GM12878 (cell line): Measurements from ENCODE around the gene C1R. TPM values are rescaled to one million over a fixed set of nuclear protein-coding genes. Genes with fewer than 3 reads are reported as not detected.
A peak's percentile ranks its signal among the peaks of the same experiment; 100 is the strongest.
"Not testable (repeated sequence)": the region's sequence is repeated elsewhere in the genome, so short reads cannot be mapped to it uniquely, and the experiment has no call there.

Experiments
- ATAC-seq: fragments of 200-7000 bp; cut with Tn5 transposase; 3 replicates; pipeline ENCODE4 v1.9.1; 2020; ENCODE audit warnings: mild to moderate bottlenecking, moderate library complexity
- BruUV-seq: library from RNA; stranded (reverse); fragments of 400-500 nt; replicated peaks from 2 replicates; lab custom pipeline; 2021; lab: Mats Ljungman, UMichigan
- CTCF ChIA-PET: fragments of 300-600 bp; sonication (Branson Sonifier 250); formaldehyde crosslinking; extraction: SDS; loops from one replicate; lab custom pipeline; 2021; ENCODE audit warnings: inconsistent platforms; lab: Yijun Ruan, JAX
- POLR2A ChIA-PET: fragments of 350-600 bp; formaldehyde crosslinking; extraction: SDS; loops from one replicate; lab custom pipeline; 2021; ENCODE audit warnings: inconsistent platforms; lab: Charles Lee
- RAD21 ChIA-PET: fragments of 300-600 bp; sonication (Branson Sonifier 250); formaldehyde crosslinking; loops from one replicate; lab custom pipeline; 2023; ENCODE audit warnings: antibody characterized with exemption; ENCODE audit not compliant: unreplicated experiment; lab: Charles Lee
- SMC1A ChIA-PET: fragments of 300-600 bp; sonication (Branson Sonifier 250); formaldehyde crosslinking; loops from one replicate; lab custom pipeline; 2023; ENCODE audit not compliant: unreplicated experiment, uncharacterized antibody; lab: Charles Lee
- DNase-seq: peaks from one replicate; pipeline ENCODE4 v3.0.0-alpha.2; 2011; ENCODE audit warnings: low read depth, low spot score
- FAIRE-seq: peaks from 3 replicates; lab custom pipeline; 2011; peaks lifted over from hg19 to GRCh38; lab: Jason Lieb, UNC
- H2AFZ ChIP-seq: 2 replicates; pipeline ENCODE4 v1.6.0; 2011; ENCODE audit warnings: low read depth, low read length, control low read depth; ENCODE audit not compliant: control insufficient read depth
- H3K27ac ChIP-seq: 2 replicates; pipeline ENCODE4 v1.5.1; 2011; ENCODE audit warnings: control low read depth; ENCODE audit not compliant: control insufficient read depth, insufficient read depth
- H3K27me3 ChIP-seq, 2 experiments: replicated peaks in 1 of 2; 2 replicates each; pipeline versions ENCODE4 v1.6.0 to v1.6.1; 2011; ENCODE audit warnings: low read length in 1 of 2; ENCODE audit not compliant: control insufficient read depth in 2 of 2, insufficient read depth in 2 of 2
- H3K36me3 ChIP-seq, 2 experiments: 2 replicates each; pipeline ENCODE4 v1.5.1; 2011; ENCODE audit warnings: low read length in 1 of 2; ENCODE audit not compliant: control insufficient read depth in 2 of 2, insufficient read depth in 2 of 2
- H3K4me1 ChIP-seq: 2 replicates; pipeline ENCODE4 v1.6.1; 2011; ENCODE audit warnings: mild to moderate bottlenecking, low read length, moderate library complexity, mixed read lengths; ENCODE audit not compliant: control insufficient read depth, insufficient read depth
- H3K4me2 ChIP-seq: 2 replicates; pipeline ENCODE4 v1.6.0; 2011; ENCODE audit warnings: control low read depth; ENCODE audit not compliant: control insufficient read depth, insufficient read depth
- H3K4me3 ChIP-seq: fragments of 200-600 bp; sonication (generic); 2 replicates; pipeline ENCODE4 v1.5.1; 2016
- H3K79me2 ChIP-seq: 2 replicates; pipeline ENCODE4 v1.6.0; 2011; ENCODE audit warnings: low read length; ENCODE audit not compliant: control insufficient read depth, insufficient read depth
- H3K9ac ChIP-seq: 2 replicates; pipeline ENCODE4 v1.8.0; 2011; ENCODE audit warnings: low read length, control low read depth, mixed read lengths; ENCODE audit not compliant: control insufficient read depth, insufficient read depth
- H3K9me3 ChIP-seq: replicated peaks from 3 replicates; pipeline ENCODE4 v1.5.1; 2011; ENCODE audit warnings: mild to moderate bottlenecking, low read length; ENCODE audit not compliant: control insufficient read depth, insufficient read depth
- H4K20me1 ChIP-seq: 2 replicates; pipeline ENCODE4 v1.6.0; 2011; ENCODE audit not compliant: control insufficient read depth, insufficient read depth
- CHD4 ChIP-seq: fragments of 200-600 bp; sonication (generic); IDR thresholded peaks from 2 replicates; pipeline ENCODE4 v1.6.1; 2016; ENCODE audit warnings: mild to moderate bottlenecking
- HDAC6 ChIP-seq: fragments of 200-600 bp; sonication (generic); IDR thresholded peaks from one replicate; pipeline ENCODE4 v1.8.0; 2017; ENCODE audit warnings: antibody characterized with exemption; ENCODE audit not compliant: unreplicated experiment
- HDGF ChIP-seq: fragments of 450-650 bp; IDR thresholded peaks from 2 replicates; pipeline ENCODE4 v1.6.1; 2016; ENCODE audit warnings: antibody characterized with exemption
- NFXL1 ChIP-seq: fragments of 450-650 bp; IDR thresholded peaks from 2 replicates; pipeline ENCODE4 v1.6.1; 2017; ENCODE audit warnings: antibody characterized with exemption, mild to moderate bottlenecking, borderline replicate concordance
- NR2F1 ChIP-seq: fragments of 450-650 bp; conservative IDR thresholded peaks from 2 replicates; pipeline ENCODE4 v1.6.1; 2017; ENCODE audit warnings: mild to moderate bottlenecking
- WRNIP1 ChIP-seq: IDR thresholded peaks from 2 replicates; pipeline ENCODE4 v1.6.1; 2011; ENCODE audit warnings: low read depth, low read length, improper control_type of control experiment, borderline replicate concordance
- ZNF217 ChIP-seq: fragments of 450-650 bp; IDR thresholded peaks from 2 replicates; pipeline ENCODE4 v1.6.1; 2017; ENCODE audit warnings: antibody characterized with exemption, mild to moderate bottlenecking
- WGBS: methylation state at CpG from one replicate; pipeline ENCODE4 v1.1.6; 2016; ENCODE audit warnings: low lambda C conversion rate; ENCODE audit not compliant: insufficient replicate concordance, insufficient coverage; ENCODE audit errors: missing lambda C conversion rate; 5-methylcytosine and 5-hydroxymethylcytosine counted together
- in situ Hi-C: fragments of 300-500 bp; cut with MboI; formaldehyde crosslinking; loops from 9 replicates; pipeline ENCODE4 v1.14.3; 2018; ENCODE audit warnings: mixed read lengths
- intact Hi-C: fragments of 100-400 bp; cut with micrococcal nuclease; formaldehyde crosslinking; loops from one replicate; pipeline ENCODE4 v1.14.2; 2022; ENCODE audit not compliant: unreplicated experiment
- polyA plus RNA-seq, 11 experiments: library from polyadenylated mRNA; depleted of rRNA in 4 of 11; unstranded in 6 of 11; stranded (reverse) in 5 of 11; fragments of >200 nt; fragmentation: Nextera tagmentation in 4 of 11; fragmentation: Illumina TruSeq in 1 of 11; extraction: Ambion mirVana in 4 of 11; extraction: Trizol in 1 of 11; gene quantifications; 1 replicate in 1 of 11; 2 replicates in 10 of 11; pipeline versions ENCODE4 v1.2.1 to v1.2.3, GENCODE V29; 2011 to 2016; ENCODE audit warnings: inconsistent platforms in 2 of 11, missing spikeins in 2 of 11, low read depth in 1 of 11
- total RNA-seq, 4 experiments: library from RNA; depleted of rRNA in 3 of 4; stranded (reverse); fragments of >200 nt in 3 of 4; fragmentation: Illumina TruSeq in 1 of 4; extraction: Trizol in 1 of 4; gene quantifications; 2 replicates each; pipeline versions ENCODE4 v1.2.1 to v1.2.3, GENCODE V29; 2013 to 2021

The C1R gene
- total and polyA plus RNA-seq, 10 of the 15 experiments (the other 5 are each of a cell fraction or from before 2014, with no cell fraction given): 0.31 to 1.9 (median 0.96) TPM; not detected in 1

DNA sequence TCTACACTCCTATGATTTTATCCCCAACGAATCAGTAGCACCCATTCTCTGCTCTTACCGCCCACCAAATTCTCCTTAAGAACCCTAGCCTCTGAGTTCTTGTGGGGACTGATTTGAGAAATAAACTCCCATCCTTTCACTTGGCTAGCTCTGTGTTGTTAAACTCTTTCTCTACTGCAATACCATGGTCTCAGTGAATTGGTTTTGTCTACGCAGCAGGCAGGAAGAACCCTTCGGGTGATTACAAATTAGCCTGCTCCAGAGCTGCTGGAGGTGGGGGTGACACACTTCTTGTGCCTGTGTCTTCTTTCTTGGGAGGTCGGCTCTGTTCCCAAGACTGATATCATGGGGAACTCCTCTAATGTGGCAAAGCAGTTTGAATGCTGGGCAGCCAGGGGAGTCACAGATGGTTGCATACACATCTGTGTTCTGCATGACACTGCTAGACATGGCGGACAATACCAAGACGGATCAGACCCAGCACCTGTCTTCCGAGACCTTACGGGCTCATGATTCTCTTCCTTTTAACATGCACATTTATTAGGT, 33.3 kb downstream of the C1R start:
- WGBS: 86% methylated on average over 9 of the region's 9 CpGs
- Histone ChIP-seq H3K36me3 (no peaks in the 10 kb centered on the region), H3K79me2 (no peaks in the 10 kb centered on the region), H4K20me1 (no peaks in the 10 kb centered on the region), H3K27me3 (peaks cover 3 to 5% of the 10 kb centered on the region in 2 experiments), H3K9ac (no peak overlapping the region), H3K4me1 (no peaks in the 10 kb centered on the region), H3K9me3 (no peaks in the 10 kb centered on the region), H3K4me2 (no peak overlapping the region), H3K27ac (no peak overlapping the region), H3K4me3 (no peak overlapping the region), H2AFZ (no peak overlapping the region)
- in situ Hi-C loops (no loop called here), intact Hi-C loops (no loop called here)
- SMC1A ChIA-PET: interaction anchor here (0.7 kb wide), 1 partner anchor 558 kb away, joined by 3 read pairs; no protein-coding TSS in a partner anchor
- no TSS peak for BruUV-seq
- CTCF ChIA-PET: interaction anchor here (0.7 to 3.8 kb wide), 2 partner anchors 21 to 54 kb away, joined by 3 to 14 read pairs; no protein-coding TSS in a partner anchor
- FAIRE-seq (no peak), DNase-seq (no peak), ATAC-seq (no peak)
- POLR2A ChIA-PET: interaction anchor here (0.6 kb wide), 2 partner anchors 12 to 160 kb away, joined by 4 read pairs; no protein-coding TSS in a partner anchor
- RAD21 ChIA-PET: no interaction called here
- TF ChIP-seq NFXL1 (no peak), HDAC6 (no peak), ZNF217 (no peak), HDGF (no peak)

- no TSS peak for BruUV-seq
- Histone ChIP-seq H2AFZ (no peak overlapping the region), H3K4me1 (no peaks in the 10 kb centered on the region), H3K4me3 (no peak overlapping the region), H3K9me3 (no peaks in the 10 kb centered on the region), H4K20me1 (no peaks in the 10 kb centered on the region), H3K9ac (no peak overlapping the region), H3K27me3 (peaks cover 3 to 5% of the 10 kb centered on the region in 2 experiments), H3K4me2 (no peak overlapping the region), H3K36me3 (no peaks in the 10 kb centered on the region), H3K79me2 (no peaks in the 10 kb centered on the region), H3K27ac (no peak overlapping the region)
- RAD21 ChIA-PET: no interaction called here
- in situ Hi-C loops: no loop called here
- CTCF ChIA-PET: interaction anchor here (0.7 to 3.8 kb wide), 4 partner anchors 9 to 114 kb away, joined by 3 to 14 read pairs (median 3); partner anchors contain the start of genes C12orf57 and RNU7-1
- POLR2A ChIA-PET: interaction anchor here (0.6 kb wide), 3 partner anchors 13 to 160 kb away, joined by 4 read pairs; no protein-coding TSS in a partner anchor
- intact Hi-C loops: no loop called here
- WGBS: 33% methylated on average over 3 of the region's 3 CpGs
- SMC1A ChIA-PET: interaction anchor here (0.7 kb wide), 1 partner anchor 559 kb away, joined by 3 read pairs; no protein-coding TSS in a partner anchor
- no peak for ATAC-seq
- no peak for FAIRE-seq
- no peak for TF ChIP-seq WRNIP1
- no peak for TF ChIP-seq CHD4
- peak; percentile 35; the same call in 1 of the 2 replicates for TF ChIP-seq NR2F1
- no peak for DNase-seq
Measured at GRCh38 chr12:7058163-7058845, 33.9 kb downstream of the C1R start.

DNA sequence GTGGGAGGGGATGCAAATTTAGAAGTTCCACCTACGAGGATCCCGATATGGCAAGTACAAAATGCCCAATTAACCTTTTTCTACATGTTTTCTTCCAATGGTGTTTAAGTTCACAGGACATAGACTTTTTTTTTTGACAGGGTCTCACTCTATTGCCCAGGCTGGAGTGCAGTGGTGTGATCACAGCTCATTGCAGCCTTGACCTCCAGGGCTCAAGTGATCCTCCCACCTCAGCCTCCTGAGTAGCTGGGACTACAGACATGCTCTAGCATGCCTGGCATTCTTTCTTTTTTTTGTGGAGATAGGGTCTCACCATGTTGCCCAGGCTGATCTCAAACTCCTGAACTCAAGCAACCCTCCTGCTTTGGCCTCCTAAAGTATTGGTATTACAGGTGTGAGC, 36.5 kb downstream of the C1R start:
- BruUV-seq, H3K4me1 ChIP-seq, ATAC-seq, H2AFZ ChIP-seq, H3K4me3 ChIP-seq, in situ Hi-C loops, FAIRE-seq, H4K20me1 ChIP-seq, H3K4me2 ChIP-seq, H3K27ac ChIP-seq, H3K9me3 ChIP-seq, H3K36me3 ChIP-seq, RAD21 ChIA-PET, H3K9ac ChIP-seq, H3K27me3 ChIP-seq, DNase-seq, intact Hi-C loops, H3K79me2 ChIP-seq: not testable (repeated sequence)
- SMC1A ChIA-PET: interaction anchor here (0.9 to 1.2 kb wide), 2 partner anchors 13 to 57 kb away, joined by 3 to 4 read pairs; no protein-coding TSS in a partner anchor
- WGBS: 0% methylated on average over 2 of the region's 2 CpGs
- CTCF ChIA-PET: interaction anchor here (1.1 to 3.8 kb wide), 4 partner anchors 11 to 89 kb away, joined by 3 to 14 read pairs (median 4); no protein-coding TSS in a partner anchor
- POLR2A ChIA-PET: interaction anchor here (0.5 kb wide), 1 partner anchor 428 kb away, joined by 4 read pairs; no protein-coding TSS in a partner anchor
